ENCODE results near the gene FBXW10.
"Not testable (repeated sequence)": the region's sequence is repeated elsewhere in the genome, so short reads cannot be mapped to it uniquely, and the experiment has no call there.

DNA sequence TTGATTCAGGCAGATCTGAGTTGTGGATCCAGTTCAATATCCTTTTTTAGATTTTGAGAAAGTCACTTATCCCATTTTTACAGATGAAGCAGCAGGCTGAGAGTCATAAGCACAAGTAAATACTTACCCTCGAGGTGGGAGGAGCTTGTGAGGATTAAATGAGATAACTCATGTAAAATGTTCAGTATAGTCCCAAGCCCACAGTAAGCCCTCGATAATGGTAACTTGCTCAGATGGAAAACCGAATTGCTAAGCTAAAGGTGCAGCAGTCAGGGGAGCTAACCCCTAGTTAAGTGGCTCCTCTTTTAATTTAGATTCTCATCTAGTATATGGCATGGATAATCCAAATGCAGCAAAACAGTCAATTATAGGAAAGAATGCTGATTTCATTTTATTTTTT lies 72.1 kb downstream of the FBXW10 start:
- TF ChIP-seq EZH2 (IDR thresholded peaks at IDR 0.05); POLR2AphosphoS5 (IDR thresholded peaks at IDR 0.05; ENCODE audit: borderline replicate concordance, low read depth, low read length): not testable (repeated sequence)

Data from SK-N-MC (cell line).